ENCODE data around the gene S100A7A. TPM values are rescaled to one million over a fixed set of nuclear protein-coding genes. Genes with fewer than 3 reads are reported as not detected.

The S100A7A gene
- total and polyA plus RNA-seq, 2 of the 8 experiments (the other 6 are each of a cell fraction or from before 2014, with no cell fraction given) = not detected

- TF ChIP-seq, protein P1, sequence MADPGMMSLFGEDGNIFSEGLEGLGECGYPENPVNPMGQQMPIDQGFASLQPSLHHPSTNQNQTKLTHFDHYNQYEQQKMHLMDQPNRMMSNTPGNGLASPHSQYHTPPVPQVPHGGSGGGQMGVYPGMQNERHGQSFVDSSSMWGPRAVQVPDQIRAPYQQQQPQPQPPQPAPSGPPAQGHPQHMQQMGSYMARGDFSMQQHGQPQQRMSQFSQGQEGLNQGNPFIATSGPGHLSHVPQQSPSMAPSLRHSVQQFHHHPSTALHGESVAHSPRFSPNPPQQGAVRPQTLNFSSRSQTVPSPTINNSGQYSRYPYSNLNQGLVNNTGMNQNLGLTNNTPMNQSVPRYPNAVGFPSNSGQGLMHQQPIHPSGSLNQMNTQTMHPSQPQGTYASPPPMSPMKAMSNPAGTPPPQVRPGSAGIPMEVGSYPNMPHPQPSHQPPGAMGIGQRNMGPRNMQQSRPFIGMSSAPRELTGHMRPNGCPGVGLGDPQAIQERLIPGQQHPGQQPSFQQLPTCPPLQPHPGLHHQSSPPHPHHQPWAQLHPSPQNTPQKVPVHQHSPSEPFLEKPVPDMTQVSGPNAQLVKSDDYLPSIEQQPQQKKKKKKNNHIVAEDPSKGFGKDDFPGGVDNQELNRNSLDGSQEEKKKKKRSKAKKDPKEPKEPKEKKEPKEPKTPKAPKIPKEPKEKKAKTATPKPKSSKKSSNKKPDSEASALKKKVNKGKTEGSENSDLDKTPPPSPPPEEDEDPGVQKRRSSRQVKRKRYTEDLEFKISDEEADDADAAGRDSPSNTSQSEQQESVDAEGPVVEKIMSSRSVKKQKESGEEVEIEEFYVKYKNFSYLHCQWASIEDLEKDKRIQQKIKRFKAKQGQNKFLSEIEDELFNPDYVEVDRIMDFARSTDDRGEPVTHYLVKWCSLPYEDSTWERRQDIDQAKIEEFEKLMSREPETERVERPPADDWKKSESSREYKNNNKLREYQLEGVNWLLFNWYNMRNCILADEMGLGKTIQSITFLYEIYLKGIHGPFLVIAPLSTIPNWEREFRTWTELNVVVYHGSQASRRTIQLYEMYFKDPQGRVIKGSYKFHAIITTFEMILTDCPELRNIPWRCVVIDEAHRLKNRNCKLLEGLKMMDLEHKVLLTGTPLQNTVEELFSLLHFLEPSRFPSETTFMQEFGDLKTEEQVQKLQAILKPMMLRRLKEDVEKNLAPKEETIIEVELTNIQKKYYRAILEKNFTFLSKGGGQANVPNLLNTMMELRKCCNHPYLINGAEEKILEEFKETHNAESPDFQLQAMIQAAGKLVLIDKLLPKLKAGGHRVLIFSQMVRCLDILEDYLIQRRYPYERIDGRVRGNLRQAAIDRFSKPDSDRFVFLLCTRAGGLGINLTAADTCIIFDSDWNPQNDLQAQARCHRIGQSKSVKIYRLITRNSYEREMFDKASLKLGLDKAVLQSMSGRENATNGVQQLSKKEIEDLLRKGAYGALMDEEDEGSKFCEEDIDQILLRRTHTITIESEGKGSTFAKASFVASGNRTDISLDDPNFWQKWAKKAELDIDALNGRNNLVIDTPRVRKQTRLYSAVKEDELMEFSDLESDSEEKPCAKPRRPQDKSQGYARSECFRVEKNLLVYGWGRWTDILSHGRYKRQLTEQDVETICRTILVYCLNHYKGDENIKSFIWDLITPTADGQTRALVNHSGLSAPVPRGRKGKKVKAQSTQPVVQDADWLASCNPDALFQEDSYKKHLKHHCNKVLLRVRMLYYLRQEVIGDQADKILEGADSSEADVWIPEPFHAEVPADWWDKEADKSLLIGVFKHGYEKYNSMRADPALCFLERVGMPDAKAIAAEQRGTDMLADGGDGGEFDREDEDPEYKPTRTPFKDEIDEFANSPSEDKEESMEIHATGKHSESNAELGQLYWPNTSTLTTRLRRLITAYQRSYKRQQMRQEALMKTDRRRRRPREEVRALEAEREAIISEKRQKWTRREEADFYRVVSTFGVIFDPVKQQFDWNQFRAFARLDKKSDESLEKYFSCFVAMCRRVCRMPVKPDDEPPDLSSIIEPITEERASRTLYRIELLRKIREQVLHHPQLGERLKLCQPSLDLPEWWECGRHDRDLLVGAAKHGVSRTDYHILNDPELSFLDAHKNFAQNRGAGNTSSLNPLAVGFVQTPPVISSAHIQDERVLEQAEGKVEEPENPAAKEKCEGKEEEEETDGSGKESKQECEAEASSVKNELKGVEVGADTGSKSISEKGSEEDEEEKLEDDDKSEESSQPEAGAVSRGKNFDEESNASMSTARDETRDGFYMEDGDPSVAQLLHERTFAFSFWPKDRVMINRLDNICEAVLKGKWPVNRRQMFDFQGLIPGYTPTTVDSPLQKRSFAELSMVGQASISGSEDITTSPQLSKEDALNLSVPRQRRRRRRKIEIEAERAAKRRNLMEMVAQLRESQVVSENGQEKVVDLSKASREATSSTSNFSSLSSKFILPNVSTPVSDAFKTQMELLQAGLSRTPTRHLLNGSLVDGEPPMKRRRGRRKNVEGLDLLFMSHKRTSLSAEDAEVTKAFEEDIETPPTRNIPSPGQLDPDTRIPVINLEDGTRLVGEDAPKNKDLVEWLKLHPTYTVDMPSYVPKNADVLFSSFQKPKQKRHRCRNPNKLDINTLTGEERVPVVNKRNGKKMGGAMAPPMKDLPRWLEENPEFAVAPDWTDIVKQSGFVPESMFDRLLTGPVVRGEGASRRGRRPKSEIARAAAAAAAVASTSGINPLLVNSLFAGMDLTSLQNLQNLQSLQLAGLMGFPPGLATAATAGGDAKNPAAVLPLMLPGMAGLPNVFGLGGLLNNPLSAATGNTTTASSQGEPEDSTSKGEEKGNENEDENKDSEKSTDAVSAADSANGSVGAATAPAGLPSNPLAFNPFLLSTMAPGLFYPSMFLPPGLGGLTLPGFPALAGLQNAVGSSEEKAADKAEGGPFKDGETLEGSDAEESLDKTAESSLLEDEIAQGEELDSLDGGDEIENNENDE (IDR thresholded peaks at IDR 0.05; ENCODE audit: insufficient replicate concordance, low read length) = no peak
- TF ChIP-seq RXRA (IDR thresholded peaks at IDR 0.05; ENCODE audit: insufficient read depth, low read depth, low read length) = no peak
- TF ChIP-seq TEAD4 (IDR thresholded peaks at IDR 0.05; ENCODE audit: low read depth, low read length) = no peak
- no peak for TF ChIP-seq ZNF274 (IDR thresholded peaks at IDR 0.05; ENCODE audit: borderline replicate concordance, extremely low read depth, low read length)
- no peak for TF ChIP-seq EP300 (IDR thresholded peaks at IDR 0.05; ENCODE audit: borderline replicate concordance in 1 of 2, low read depth in 2 of 2, low read length in 2 of 2)
- no peak for TF ChIP-seq CTBP2 (IDR thresholded peaks at IDR 0.05; ENCODE audit: borderline replicate concordance, insufficient read depth, insufficient read length, low read length)
- TF ChIP-seq RBBP5 (IDR thresholded peaks at IDR 0.05; ENCODE audit: borderline replicate concordance, low read depth, low read length) = no peak
- TF ChIP-seq SP4 (IDR thresholded peaks at IDR 0.05; ENCODE audit: low read length) = no peak
- TF ChIP-seq TAF1 (IDR thresholded peaks at IDR 0.05; ENCODE audit: low read depth, low read length) = no peak
Measured at GRCh38 chr1:153374071-153374470, 42.2 kb upstream of the S100A7A start (continued).
